ENCODE data around the gene RBM28.

DNA sequence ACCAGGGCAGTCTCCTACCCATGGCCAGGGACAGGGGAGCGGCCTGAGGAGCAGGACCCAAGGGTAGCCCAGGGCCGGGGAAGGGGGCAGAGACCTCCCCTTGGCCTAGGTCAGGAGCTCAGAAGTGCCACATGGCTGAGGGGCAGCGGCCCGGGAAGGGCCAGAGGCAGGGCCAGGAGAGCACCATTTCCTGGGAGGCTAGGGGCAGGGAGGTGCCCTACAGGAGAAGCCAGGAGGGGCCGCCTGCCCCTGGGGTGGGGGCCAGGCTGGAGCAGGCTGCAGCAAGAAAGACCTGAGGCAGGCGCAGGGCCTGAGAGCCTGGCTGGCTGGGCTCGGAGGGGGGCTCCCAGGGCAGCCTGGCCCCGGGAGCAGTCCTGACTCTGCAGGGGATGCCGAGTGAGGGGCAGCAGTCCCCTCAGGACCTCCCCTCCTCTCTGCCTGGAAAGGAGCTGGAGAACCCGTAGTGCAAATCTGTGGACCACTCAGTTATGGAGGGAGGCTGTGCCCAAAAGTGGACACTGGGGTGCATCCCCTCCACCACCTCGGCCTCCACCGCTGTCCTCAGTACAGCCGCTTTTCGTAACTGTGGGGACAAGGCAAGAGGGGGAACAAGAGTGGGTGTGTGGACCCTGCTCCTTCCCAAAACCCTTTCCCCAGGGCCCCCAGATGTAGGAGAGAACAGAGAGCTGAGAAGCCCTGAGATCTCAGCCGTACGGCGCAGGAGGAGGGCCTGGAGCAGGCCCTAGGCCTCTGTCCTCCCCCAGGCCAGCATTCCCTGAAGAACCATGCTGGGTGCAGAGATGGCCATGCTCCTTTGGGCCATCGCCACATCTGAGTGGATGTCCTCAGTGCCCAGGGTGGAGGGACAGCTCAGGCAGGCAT lies 49.0 kb upstream of the RBM28 start:
- TF ChIP-seq CTCF (IDR thresholded peaks at IDR 0.05; ENCODE audit: insufficient read depth, low read depth, low read length) = no peak
- TF ChIP-seq EZH2 (IDR thresholded peaks at IDR 0.05; ENCODE audit: insufficient read depth, low read length) = no peak

All from astrocyte (in vitro differentiated cells and primary cell).